NB4 (cell line): ENCODE measurements around the gene NHLRC3.

Experiments
- DNase-seq: peaks from one replicate; pipeline ENCODE4 v3.0.0; 2010; ENCODE audit warnings: low read depth
- H3K4me3 ChIP-seq: one replicate; pipeline ENCODE4 v1.5.1; 2011; ENCODE audit warnings: mild to moderate bottlenecking, low read depth, low read length, moderate library complexity
- CTCF ChIP-seq: IDR thresholded peaks from one replicate; pipeline ENCODE4 v1.5.1; 2012; ENCODE audit warnings: low read depth, low read length
- MAX ChIP-seq: IDR thresholded peaks from 2 replicates; pipeline ENCODE4 v1.6.1; 2011; ENCODE audit warnings: low read depth, low read length
- MYC ChIP-seq: IDR thresholded peaks from 2 replicates; pipeline ENCODE4 v1.6.1; 2011; ENCODE audit warnings: low read depth, low read length
- POLR2A ChIP-seq: IDR thresholded peaks from 2 replicates; pipeline ENCODE4 v1.6.1; 2011; ENCODE audit warnings: mild to moderate bottlenecking; ENCODE audit not compliant: insufficient read length; ENCODE audit errors: extremely low read depth

Gene NHLRC3

GRCh38 chr13:39048806-39049205 lies 10.6 kb downstream of the NHLRC3 start:
- no peak overlapping the region for H3K4me3 ChIP-seq
- no peak for DNase-seq
- TF ChIP-seq MAX (no peak), POLR2A (no peak), CTCF (no peak), MYC (no peak)

DNA sequence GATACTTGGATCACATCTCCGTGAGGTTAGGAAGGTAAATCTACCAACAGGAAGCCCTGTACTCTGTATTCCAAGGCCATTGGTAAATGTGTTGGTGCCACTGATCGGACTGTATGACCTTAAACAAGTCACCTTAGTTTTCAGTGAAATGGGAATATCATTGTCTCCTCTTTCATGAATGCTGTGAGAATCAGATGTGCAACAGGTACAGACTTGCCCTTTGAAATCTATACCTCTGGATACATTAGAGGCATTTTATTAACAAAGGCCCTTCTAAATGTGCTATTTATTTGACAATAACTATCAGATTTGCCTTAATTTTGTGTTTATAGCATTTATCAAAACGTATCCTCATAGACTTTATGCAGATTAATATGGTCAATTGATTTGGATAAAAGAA lies 11.0 kb downstream of the NHLRC3 start:
- TF ChIP-seq MYC (no peak), MAX (no peak), CTCF (no peak), POLR2A (no peak)
- H3K4me3 ChIP-seq, result no peak overlapping the region
- no peak for DNase-seq

- H3K4me3 ChIP-seq, result no peak overlapping the region
- no peak for TF ChIP-seq MAX
- TF ChIP-seq MYC, result no peak
- no peak for TF ChIP-seq CTCF
- DNase-seq, result peak; percentile 58
Measured at GRCh38 chr13:39051157-39051556, 12.9 kb downstream of the NHLRC3 start.

- TF ChIP-seq CTCF (no peak), POLR2A (no peak), MYC (no peak), MAX (no peak)
- no peak overlapping the region for H3K4me3 ChIP-seq
Measured at GRCh38 chr13:39052944-39053343, 14.7 kb downstream of the NHLRC3 start.

GRCh38 chr13:39054112-39054511 lies 15.9 kb downstream of the NHLRC3 start:
- DNase-seq, result no peak
- no peak overlapping the region for H3K4me3 ChIP-seq
- TF ChIP-seq MYC (no peak), MAX (no peak), CTCF (no peak), POLR2A (no peak)

More at GRCh38 chr13:39052944-39053343, 14.7 kb downstream of the NHLRC3 start:
- no peak for DNase-seq

DNA sequence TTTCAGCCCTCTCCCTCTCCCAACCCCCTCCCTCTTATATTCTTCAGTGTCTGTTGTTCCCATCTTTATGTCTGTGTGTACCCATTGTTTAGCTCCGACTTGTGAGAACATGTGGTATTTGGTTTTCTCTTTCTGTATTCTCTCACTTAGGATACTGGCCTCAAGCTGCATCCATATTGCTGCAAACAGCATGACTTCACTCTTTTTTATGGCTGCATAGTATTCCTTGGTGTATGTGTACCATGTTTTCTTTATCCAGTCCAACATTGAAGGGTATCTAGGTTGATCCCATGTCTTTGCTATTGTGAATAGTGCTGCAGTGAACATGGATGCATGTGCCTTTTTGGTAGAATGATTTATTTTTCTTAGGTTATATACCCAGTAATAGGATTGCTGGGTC lies 17.8 kb downstream of the NHLRC3 start:
- TF ChIP-seq CTCF (no peak), MAX (no peak), MYC (no peak), POLR2A (no peak)
- H3K4me3 ChIP-seq, result no peak overlapping the region
- no peak for DNase-seq
